Prostate gland (tissue), 2 donors: ENCODE measurements around the gene BTBD9. TPM values are rescaled to one million over a fixed set of nuclear protein-coding genes. Genes with fewer than 3 reads are reported as not detected.

Source experiments
- DNase-seq: peaks from one replicate; pipeline ENCODE4 v3.0.0-alpha.2; 2019; ENCODE audit warnings: low spot score
- H3K27ac ChIP-seq, 2 donors: fragments of 200-600 bp; sonication (generic); 2 replicates each; pipeline ENCODE4 v1.5.1; 2017 to 2019
- H3K27me3 ChIP-seq: fragments of 200-600 bp; sonication (generic); replicated peaks from 2 replicates; pipeline ENCODE4 v1.5.1; 2019; ENCODE audit not compliant: insufficient read depth
- H3K36me3 ChIP-seq, 2 donors: fragments of 200-600 bp; sonication (generic); 1 replicate in 1 of 2; 2 replicates in 1 of 2; pipeline versions ENCODE4 v1.5.1 to v1.8.1; 2017 to 2019
- H3K4me1 ChIP-seq: fragments of 200-600 bp; sonication (generic); replicated peaks from 2 replicates; pipeline ENCODE4 v1.5.1; 2019
- H3K4me3 ChIP-seq, 2 donors: fragments of 200-600 bp; sonication (generic); 2 replicates each; pipeline ENCODE4 v1.5.1; 2017 to 2019
- H3K9me3 ChIP-seq: fragments of 200-600 bp; sonication (generic); 2 replicates; pipeline ENCODE4 v1.5.1; 2017
- CTCF ChIP-seq, 4 experiments: fragments of 200-600 bp in 2 of 4; fragments of 450-650 bp in 2 of 4; sonication (generic) in 2 of 4; IDR thresholded peaks; 1 replicate in 3 of 4; 2 replicates in 1 of 4; pipeline ENCODE4 v1.5.1; 2016 to 2019; ENCODE audit warnings: antibody characterized with exemption in 4 of 4, mild to moderate bottlenecking in 2 of 4, moderate library complexity in 2 of 4
- POLR2A ChIP-seq: fragments of 450-650 bp; IDR thresholded peaks from one replicate; pipeline ENCODE4 v1.6.1; 2016; ENCODE audit warnings: antibody characterized with exemption, mild to moderate bottlenecking
- POLR2AphosphoS5 ChIP-seq: sonication (generic); formaldehyde crosslinking; IDR thresholded peaks from one replicate; pipeline ENCODE4 v1.6.1; 2017; ENCODE audit warnings: antibody characterized with exemption
- WGBS: methylation state at CpG from one replicate; pipeline ENCODE4 v1.1.5; 2018; 5-methylcytosine and 5-hydroxymethylcytosine counted together
- intact Hi-C: fragments of 100-400 bp; cut with DNase I; formaldehyde crosslinking; loops from one replicate; pipeline ENCODE4 v1.14.2; 2022
- total RNA-seq, 2 donors: library from RNA; depleted of rRNA; stranded (reverse); fragments of >200 nt; gene quantifications; one replicate each; pipeline ENCODE4 v1.1.0, GENCODE V29; 2016

BTBD9 gene
- total RNA-seq, 2 donors from 2014 or later = 11.2 to 17.4 TPM

GRCh38 chr6:38375341-38375740 is 264.4 kb downstream of the BTBD9 start:
- no peak overlapping the region for H3K4me3 ChIP-seq
- H3K4me1 ChIP-seq = no peaks in the 10 kb centered on the region
- WGBS = 97% methylated on average over 1 of the region's 1 CpG
- H3K27me3 ChIP-seq = no peaks in the 10 kb centered on the region
- TF ChIP-seq POLR2AphosphoS5 (no peak), CTCF (IDR thresholded peaks at IDR 0.05) (no peak), POLR2A (no peak)
- no peak overlapping the region for H3K27ac ChIP-seq
- H3K9me3 ChIP-seq = no peaks in the 10 kb centered on the region
- DNase-seq = no peak
- intact Hi-C loops = no loop called here
- H3K36me3 ChIP-seq = no peaks in the 10 kb centered on the region

GRCh38 chr6:38371881-38372280 is 267.8 kb downstream of the BTBD9 start:
- TF ChIP-seq POLR2A = no peak
- TF ChIP-seq CTCF (IDR thresholded peaks at IDR 0.05) = no peak
- no peak for TF ChIP-seq POLR2AphosphoS5
- no peak overlapping the region for H3K27ac ChIP-seq
- no peaks in the 10 kb centered on the region for H3K4me1 ChIP-seq
- H3K36me3 ChIP-seq = no peaks in the 10 kb centered on the region
- no peaks in the 10 kb centered on the region for H3K27me3 ChIP-seq
- no peak overlapping the region for H3K4me3 ChIP-seq
- WGBS = 92% methylated on average over 1 of the region's 1 CpG
- intact Hi-C loops = no loop called here
- no peak for DNase-seq
- H3K9me3 ChIP-seq = no peaks in the 10 kb centered on the region

- Histone ChIP-seq H3K4me3 (no peak overlapping the region), H3K9me3 (no peaks in the 10 kb centered on the region), H3K27ac (no peak overlapping the region), H3K27me3 (no peaks in the 10 kb centered on the region), H3K36me3 (no peaks in the 10 kb centered on the region), H3K4me1 (no peaks in the 10 kb centered on the region)
- TF ChIP-seq POLR2AphosphoS5 (no peak), CTCF (IDR thresholded peaks at IDR 0.05) (no peak), POLR2A (no peak)
- 31% methylated on average over 8 of the region's 8 CpGs for WGBS
- intact Hi-C loops = no loop called here
- DNase-seq = no peak
Observed at GRCh38 chr6:38370653-38371601, 268.8 kb downstream of the BTBD9 start.

- TF ChIP-seq CTCF (IDR thresholded peaks at IDR 0.05) (no peak), POLR2AphosphoS5 (no peak), POLR2A (no peak)
- no peaks in the 10 kb centered on the region for H3K36me3 ChIP-seq
- H3K27ac ChIP-seq = no peak overlapping the region
- H3K27me3 ChIP-seq = no peaks in the 10 kb centered on the region
- no peak overlapping the region for H3K4me3 ChIP-seq
- H3K4me1 ChIP-seq = no peaks in the 10 kb centered on the region
- intact Hi-C loops = no loop called here
- DNase-seq = no peak
- H3K9me3 ChIP-seq = no peaks in the 10 kb centered on the region
Observed at GRCh38 chr6:38367231-38367630, 272.5 kb downstream of the BTBD9 start.

- Histone ChIP-seq H3K4me1 (no peaks in the 10 kb centered on the region), H3K9me3 (no peaks in the 10 kb centered on the region), H3K27ac (no peak overlapping the region), H3K4me3 (no peak overlapping the region), H3K27me3 (no peaks in the 10 kb centered on the region), H3K36me3 (no peaks in the 10 kb centered on the region)
- TF ChIP-seq CTCF (IDR thresholded peaks at IDR 0.05) = no peak
- TF ChIP-seq POLR2A = no peak
- no peak for TF ChIP-seq POLR2AphosphoS5
- no peak for DNase-seq
- intact Hi-C loops = no loop called here
- WGBS = 93% methylated on average over 3 of the region's 3 CpGs
Observed at GRCh38 chr6:38366234-38366633, 273.5 kb downstream of the BTBD9 start.
